IPS-15b (cell line): ENCODE results near the gene USP25.

Experiments used
- H3K27me3 ChIP-seq: one replicate; pipeline ENCODE4 v1.6.1; 2013; ENCODE audit warnings: low read length; ENCODE audit not compliant: control insufficient read depth, insufficient read depth
- H3K36me3 ChIP-seq: one replicate; pipeline ENCODE4 v1.6.1; 2013; ENCODE audit warnings: low read length; ENCODE audit not compliant: control insufficient read depth, insufficient read depth
- H3K4me1 ChIP-seq: one replicate; pipeline ENCODE4 v1.6.1; 2013; ENCODE audit warnings: mild to moderate bottlenecking, low read length; ENCODE audit not compliant: control insufficient read depth, insufficient read depth
- H3K4me3 ChIP-seq: one replicate; pipeline ENCODE4 v1.5.1; 2013; ENCODE audit warnings: low read depth, low read length
- H3K9ac ChIP-seq: one replicate; pipeline ENCODE4 v1.6.1; 2013; ENCODE audit warnings: low read depth, mild to moderate bottlenecking, low read length
- H3K9me3 ChIP-seq: one replicate; pipeline ENCODE4 v1.6.1; 2013; ENCODE audit warnings: mild to moderate bottlenecking, low read length; ENCODE audit not compliant: control insufficient read depth, insufficient read depth

The USP25 gene

GRCh38 chr21:15895142-15896106 is 165.6 kb downstream of the USP25 start:
- no peak overlapping the region for H3K4me3 ChIP-seq
- H3K9ac ChIP-seq: no peak overlapping the region
- H3K27me3 ChIP-seq: no peaks in the 10 kb centered on the region

GRCh38 chr21:15896501-15896900 is 166.7 kb downstream of the USP25 start:
- H3K9ac ChIP-seq: no peak overlapping the region
- H3K36me3 ChIP-seq: no peaks in the 10 kb centered on the region
- no peaks in the 10 kb centered on the region for H3K4me1 ChIP-seq
- no peaks in the 10 kb centered on the region for H3K27me3 ChIP-seq
- no peaks in the 10 kb centered on the region for H3K9me3 ChIP-seq
- H3K4me3 ChIP-seq: no peak overlapping the region

More at GRCh38 chr21:15895142-15896106, 165.6 kb downstream of the USP25 start:
- no peaks in the 10 kb centered on the region for H3K4me1 ChIP-seq
- H3K9me3 ChIP-seq: no peaks in the 10 kb centered on the region
- H3K36me3 ChIP-seq: no peaks in the 10 kb centered on the region

GRCh38 chr21:15904389-15904788 is 174.6 kb downstream of the USP25 start:
- H3K27me3 ChIP-seq: no peaks in the 10 kb centered on the region
- H3K36me3 ChIP-seq: no peaks in the 10 kb centered on the region
- no peak overlapping the region for H3K9ac ChIP-seq
- no peak overlapping the region for H3K4me3 ChIP-seq
- no peaks in the 10 kb centered on the region for H3K4me1 ChIP-seq
- peaks cover 4% of the 10 kb centered on the region for H3K9me3 ChIP-seq

- Histone ChIP-seq H3K4me1 (no peaks in the 10 kb centered on the region), H3K27me3 (no peaks in the 10 kb centered on the region), H3K4me3 (no peak overlapping the region), H3K9ac (no peak overlapping the region), H3K36me3 (no peaks in the 10 kb centered on the region), H3K9me3 (no peaks in the 10 kb centered on the region)
These were observed 178.4 kb downstream of the USP25 start for GRCh38 chr21:15908187-15908586.

GRCh38 chr21:15928196-15928595 is 198.4 kb downstream of the USP25 start:
- Histone ChIP-seq H3K36me3 (no peaks in the 10 kb centered on the region), H3K4me3 (no peak overlapping the region), H3K9ac (no peak overlapping the region), H3K27me3 (no peaks in the 10 kb centered on the region), H3K4me1 (no peaks in the 10 kb centered on the region), H3K9me3 (no peaks in the 10 kb centered on the region)

GRCh38 chr21:15928686-15929425 is 199.1 kb downstream of the USP25 start:
- no peaks in the 10 kb centered on the region for H3K4me1 ChIP-seq
- no peak overlapping the region for H3K9ac ChIP-seq
- H3K27me3 ChIP-seq: no peaks in the 10 kb centered on the region
- no peaks in the 10 kb centered on the region for H3K36me3 ChIP-seq
- H3K9me3 ChIP-seq: no peaks in the 10 kb centered on the region
- H3K4me3 ChIP-seq: no peak overlapping the region

- no peaks in the 10 kb centered on the region for H3K9me3 ChIP-seq
- H3K36me3 ChIP-seq: no peaks in the 10 kb centered on the region
- no peak overlapping the region for H3K4me3 ChIP-seq
- no peak overlapping the region for H3K9ac ChIP-seq
- no peaks in the 10 kb centered on the region for H3K4me1 ChIP-seq
- H3K27me3 ChIP-seq: no peaks in the 10 kb centered on the region
These were observed 199.8 kb downstream of the USP25 start for GRCh38 chr21:15929536-15929935.
